SK-N-SH treated with all-trans-retinoic acid at 6 μM for 48 hours (cell line): ENCODE measurements around the gene KIRREL3.

Experiments used
- ATAC-seq: fragments of 200-7000 bp; cut with Tn5 transposase; 3 replicates; pipeline ENCODE4 v1.9.1; 2020; ENCODE audit warnings: mild to moderate bottlenecking, moderate library complexity
- ARNTL ChIP-seq: fragments of 450-650 bp; formaldehyde crosslinking; IDR thresholded peaks from 2 replicates; pipeline ENCODE4 v1.5.0; 2020; ENCODE audit warnings: low read depth, mild to moderate bottlenecking, moderate library complexity, borderline replicate concordance
- BACH2 ChIP-seq: fragments of 250-450 bp; sonication (Bioruptor Pico); IDR thresholded peaks from 2 replicates; pipeline ENCODE4 v1.9.0; 2021; ENCODE audit warnings: mild to moderate bottlenecking, borderline replicate concordance
- CSDC2 ChIP-seq: fragments of 250-450 bp; sonication (Bioruptor Pico); IDR thresholded peaks from 2 replicates; pipeline ENCODE4 v1.5.0; 2020; ENCODE audit warnings: mild to moderate bottlenecking, moderate library complexity
- ESRRG ChIP-seq: fragments of 250-450 bp; sonication (Bioruptor Pico); IDR thresholded peaks from 2 replicates; pipeline ENCODE4 v1.6.1; 2021; ENCODE audit warnings: mild to moderate bottlenecking
- GLIS3 ChIP-seq: fragments of 250-450 bp; sonication (Bioruptor Pico); IDR thresholded peaks from 2 replicates; pipeline ENCODE4 v1.5.0; 2020; ENCODE audit warnings: mild to moderate bottlenecking, moderate library complexity
- RARB ChIP-seq: fragments of 250-450 bp; sonication (Bioruptor Pico); IDR thresholded peaks from 2 replicates; pipeline ENCODE4 v1.8.0; 2021; ENCODE audit warnings: mild to moderate bottlenecking, moderate library complexity
- ZC3H10 ChIP-seq: fragments of 250-450 bp; sonication (Bioruptor Pico); IDR thresholded peaks from 2 replicates; pipeline ENCODE4 v1.5.1; 2021; ENCODE audit warnings: mild to moderate bottlenecking, moderate library complexity
- ZNF565 ChIP-seq: fragments of 450-650 bp; formaldehyde crosslinking; conservative IDR thresholded peaks from 2 replicates; pipeline ENCODE4 v1.5.0; 2020; ENCODE audit warnings: low read depth, mild to moderate bottlenecking, moderate library complexity
- ZNF70 ChIP-seq: fragments of 450-650 bp; formaldehyde crosslinking; IDR thresholded peaks from 2 replicates; pipeline ENCODE4 v1.5.0; 2020; ENCODE audit warnings: mild to moderate bottlenecking, moderate library complexity
- ZNF8 ChIP-seq: fragments of 450-650 bp; formaldehyde crosslinking; IDR thresholded peaks from 2 replicates; pipeline ENCODE4 v1.5.0; 2020; ENCODE audit warnings: mild to moderate bottlenecking, moderate library complexity
- TF ChIP-seq, protein P1 (sequence below): fragments of 250-450 bp; sonication (Bioruptor Pico); IDR thresholded peaks from 2 replicates; pipeline ENCODE4 v1.8.0; 2020; ENCODE audit warnings: mild to moderate bottlenecking, moderate library complexity, borderline replicate concordance
- TF ChIP-seq, protein P2 (sequence below): fragments of 250-450 bp; sonication (Bioruptor Pico); IDR thresholded peaks from 2 replicates; pipeline ENCODE4 v1.5.0; 2020; ENCODE audit warnings: mild to moderate bottlenecking, moderate library complexity
- TF ChIP-seq, protein P3 (sequence below): fragments of 250-450 bp; sonication (Bioruptor Pico); IDR thresholded peaks from 2 replicates; pipeline ENCODE4 v1.8.0; 2021; ENCODE audit warnings: low read depth, mild to moderate bottlenecking, moderate library complexity, borderline replicate concordance
- TF ChIP-seq, protein P4 (sequence below): fragments of 250-450 bp; sonication (Bioruptor Pico); IDR thresholded peaks from 2 replicates; pipeline ENCODE4 v1.5.1; 2021; ENCODE audit warnings: mild to moderate bottlenecking, moderate library complexity
- TF ChIP-seq, protein P5 (sequence below): fragments of 250-450 bp; sonication (Bioruptor Pico); IDR thresholded peaks from 2 replicates; pipeline ENCODE4 v1.5.1; 2020; ENCODE audit warnings: low read depth, mild to moderate bottlenecking, moderate library complexity

The KIRREL3 gene

DNA sequence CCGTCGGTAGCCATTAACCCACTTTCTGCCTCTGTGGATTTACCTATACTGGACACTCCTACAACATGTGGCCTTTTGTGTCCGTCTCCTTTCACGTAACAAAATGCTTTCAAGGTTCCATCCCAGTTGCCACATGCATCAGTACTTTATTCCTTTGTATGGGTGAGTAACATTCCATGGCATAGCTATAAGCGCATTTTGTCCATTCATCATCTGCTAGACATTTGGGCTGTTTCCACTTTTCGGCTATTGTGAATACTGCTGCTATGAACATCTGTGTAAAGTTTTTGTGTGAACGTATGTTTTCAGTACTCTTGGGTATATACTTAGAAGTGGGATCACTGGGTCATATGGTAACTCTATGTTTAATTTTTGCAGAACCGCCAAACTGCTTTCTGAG is 387.9 kb downstream of the KIRREL3 start:
- no peak for TF ChIP-seq ZC3H10 (CRISPR knock-in tag)
- TF ChIP-seq, protein P1, sequence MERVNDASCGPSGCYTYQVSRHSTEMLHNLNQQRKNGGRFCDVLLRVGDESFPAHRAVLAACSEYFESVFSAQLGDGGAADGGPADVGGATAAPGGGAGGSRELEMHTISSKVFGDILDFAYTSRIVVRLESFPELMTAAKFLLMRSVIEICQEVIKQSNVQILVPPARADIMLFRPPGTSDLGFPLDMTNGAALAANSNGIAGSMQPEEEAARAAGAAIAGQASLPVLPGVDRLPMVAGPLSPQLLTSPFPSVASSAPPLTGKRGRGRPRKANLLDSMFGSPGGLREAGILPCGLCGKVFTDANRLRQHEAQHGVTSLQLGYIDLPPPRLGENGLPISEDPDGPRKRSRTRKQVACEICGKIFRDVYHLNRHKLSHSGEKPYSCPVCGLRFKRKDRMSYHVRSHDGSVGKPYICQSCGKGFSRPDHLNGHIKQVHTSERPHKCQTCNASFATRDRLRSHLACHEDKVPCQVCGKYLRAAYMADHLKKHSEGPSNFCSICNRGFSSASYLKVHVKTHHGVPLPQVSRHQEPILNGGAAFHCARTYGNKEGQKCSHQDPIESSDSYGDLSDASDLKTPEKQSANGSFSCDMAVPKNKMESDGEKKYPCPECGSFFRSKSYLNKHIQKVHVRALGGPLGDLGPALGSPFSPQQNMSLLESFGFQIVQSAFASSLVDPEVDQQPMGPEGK (CRISPR knock-in tag) = no peak
- no peak for TF ChIP-seq ESRRG (CRISPR knock-in tag)
- no peak for TF ChIP-seq CSDC2 (CRISPR knock-in tag)
- no peak for TF ChIP-seq ZNF565 (CRISPR knock-in tag)
- TF ChIP-seq, protein P2, sequence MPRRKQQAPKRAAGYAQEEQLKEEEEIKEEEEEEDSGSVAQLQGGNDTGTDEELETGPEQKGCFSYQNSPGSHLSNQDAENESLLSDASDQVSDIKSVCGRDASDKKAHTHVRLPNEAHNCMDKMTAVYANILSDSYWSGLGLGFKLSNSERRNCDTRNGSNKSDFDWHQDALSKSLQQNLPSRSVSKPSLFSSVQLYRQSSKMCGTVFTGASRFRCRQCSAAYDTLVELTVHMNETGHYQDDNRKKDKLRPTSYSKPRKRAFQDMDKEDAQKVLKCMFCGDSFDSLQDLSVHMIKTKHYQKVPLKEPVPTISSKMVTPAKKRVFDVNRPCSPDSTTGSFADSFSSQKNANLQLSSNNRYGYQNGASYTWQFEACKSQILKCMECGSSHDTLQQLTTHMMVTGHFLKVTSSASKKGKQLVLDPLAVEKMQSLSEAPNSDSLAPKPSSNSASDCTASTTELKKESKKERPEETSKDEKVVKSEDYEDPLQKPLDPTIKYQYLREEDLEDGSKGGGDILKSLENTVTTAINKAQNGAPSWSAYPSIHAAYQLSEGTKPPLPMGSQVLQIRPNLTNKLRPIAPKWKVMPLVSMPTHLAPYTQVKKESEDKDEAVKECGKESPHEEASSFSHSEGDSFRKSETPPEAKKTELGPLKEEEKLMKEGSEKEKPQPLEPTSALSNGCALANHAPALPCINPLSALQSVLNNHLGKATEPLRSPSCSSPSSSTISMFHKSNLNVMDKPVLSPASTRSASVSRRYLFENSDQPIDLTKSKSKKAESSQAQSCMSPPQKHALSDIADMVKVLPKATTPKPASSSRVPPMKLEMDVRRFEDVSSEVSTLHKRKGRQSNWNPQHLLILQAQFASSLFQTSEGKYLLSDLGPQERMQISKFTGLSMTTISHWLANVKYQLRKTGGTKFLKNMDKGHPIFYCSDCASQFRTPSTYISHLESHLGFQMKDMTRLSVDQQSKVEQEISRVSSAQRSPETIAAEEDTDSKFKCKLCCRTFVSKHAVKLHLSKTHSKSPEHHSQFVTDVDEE = no peak
- no peak for TF ChIP-seq ZNF70 (CRISPR knock-in tag)
- TF ChIP-seq ZNF8 (CRISPR knock-in tag) = no peak
- no peak for TF ChIP-seq RARB (CRISPR knock-in tag)
- TF ChIP-seq, protein P3, sequence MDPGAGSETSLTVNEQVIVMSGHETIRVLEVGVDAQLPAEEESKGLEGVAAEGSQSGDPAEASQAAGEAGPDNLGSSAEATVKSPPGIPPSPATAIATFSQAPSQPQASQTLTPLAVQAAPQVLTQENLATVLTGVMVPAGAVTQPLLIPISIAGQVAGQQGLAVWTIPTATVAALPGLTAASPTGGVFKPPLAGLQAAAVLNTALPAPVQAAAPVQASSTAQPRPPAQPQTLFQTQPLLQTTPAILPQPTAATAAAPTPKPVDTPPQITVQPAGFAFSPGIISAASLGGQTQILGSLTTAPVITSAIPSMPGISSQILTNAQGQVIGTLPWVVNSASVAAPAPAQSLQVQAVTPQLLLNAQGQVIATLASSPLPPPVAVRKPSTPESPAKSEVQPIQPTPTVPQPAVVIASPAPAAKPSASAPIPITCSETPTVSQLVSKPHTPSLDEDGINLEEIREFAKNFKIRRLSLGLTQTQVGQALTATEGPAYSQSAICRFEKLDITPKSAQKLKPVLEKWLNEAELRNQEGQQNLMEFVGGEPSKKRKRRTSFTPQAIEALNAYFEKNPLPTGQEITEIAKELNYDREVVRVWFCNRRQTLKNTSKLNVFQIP = no peak
- TF ChIP-seq, protein P4, sequence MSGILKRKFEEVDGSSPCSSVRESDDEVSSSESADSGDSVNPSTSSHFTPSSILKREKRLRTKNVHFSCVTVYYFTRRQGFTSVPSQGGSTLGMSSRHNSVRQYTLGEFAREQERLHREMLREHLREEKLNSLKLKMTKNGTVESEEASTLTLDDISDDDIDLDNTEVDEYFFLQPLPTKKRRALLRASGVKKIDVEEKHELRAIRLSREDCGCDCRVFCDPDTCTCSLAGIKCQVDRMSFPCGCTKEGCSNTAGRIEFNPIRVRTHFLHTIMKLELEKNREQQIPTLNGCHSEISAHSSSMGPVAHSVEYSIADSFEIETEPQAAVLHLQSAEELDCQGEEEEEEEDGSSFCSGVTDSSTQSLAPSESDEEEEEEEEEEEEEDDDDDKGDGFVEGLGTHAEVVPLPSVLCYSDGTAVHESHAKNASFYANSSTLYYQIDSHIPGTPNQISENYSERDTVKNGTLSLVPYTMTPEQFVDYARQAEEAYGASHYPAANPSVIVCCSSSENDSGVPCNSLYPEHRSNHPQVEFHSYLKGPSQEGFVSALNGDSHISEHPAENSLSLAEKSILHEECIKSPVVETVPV (CRISPR knock-in tag) = no peak
- ATAC-seq = no peak

DNA sequence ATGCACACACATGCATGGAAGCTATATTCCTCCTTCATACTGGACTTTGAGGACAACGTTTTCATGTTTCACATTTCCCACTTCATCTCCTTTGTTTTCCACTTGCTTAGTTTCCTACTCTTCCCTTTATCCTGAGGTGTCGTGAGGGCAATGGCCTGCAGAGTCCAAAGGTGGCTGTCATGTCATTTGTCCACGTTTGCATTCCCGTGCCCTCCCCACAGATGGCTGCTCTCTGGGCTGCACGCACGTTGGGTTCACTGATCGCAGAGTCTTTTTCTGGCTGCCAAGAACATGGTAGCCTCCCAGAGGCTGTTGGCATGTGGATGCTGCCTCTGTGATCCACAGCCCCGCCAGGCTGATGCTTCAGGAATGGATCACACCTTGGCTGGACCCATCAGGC is 389.1 kb downstream of the KIRREL3 start:
- no peak for ATAC-seq

DNA sequence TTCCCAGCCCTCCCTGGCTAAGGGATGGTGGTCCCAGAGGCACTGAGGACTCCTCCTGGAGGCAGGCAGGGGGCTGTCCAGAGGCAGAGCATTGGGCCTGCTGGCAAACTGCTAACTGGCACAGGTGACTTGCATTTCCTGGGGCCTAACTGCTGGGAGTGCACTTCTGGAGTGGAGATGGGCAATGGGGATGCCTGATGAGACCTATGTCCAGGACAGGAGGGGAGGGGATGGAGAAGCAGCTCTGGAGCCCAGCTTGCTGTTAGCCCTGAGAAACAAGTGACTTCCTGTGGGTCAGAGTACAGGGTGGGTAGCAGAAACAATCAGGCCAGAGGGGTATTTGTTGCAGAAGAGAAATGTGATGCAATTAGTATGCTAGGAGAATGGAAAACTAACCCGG is 391.9 kb downstream of the KIRREL3 start:
- TF ChIP-seq ZNF565 (CRISPR knock-in tag) (no peak), BACH2 (CRISPR knock-in tag) (no peak), GLIS3 (CRISPR knock-in tag) (no peak)
- TF ChIP-seq, protein P2 = no peak

More for the DNA sequence above, 389.1 kb downstream of the KIRREL3 start:
- TF ChIP-seq, protein P5, sequence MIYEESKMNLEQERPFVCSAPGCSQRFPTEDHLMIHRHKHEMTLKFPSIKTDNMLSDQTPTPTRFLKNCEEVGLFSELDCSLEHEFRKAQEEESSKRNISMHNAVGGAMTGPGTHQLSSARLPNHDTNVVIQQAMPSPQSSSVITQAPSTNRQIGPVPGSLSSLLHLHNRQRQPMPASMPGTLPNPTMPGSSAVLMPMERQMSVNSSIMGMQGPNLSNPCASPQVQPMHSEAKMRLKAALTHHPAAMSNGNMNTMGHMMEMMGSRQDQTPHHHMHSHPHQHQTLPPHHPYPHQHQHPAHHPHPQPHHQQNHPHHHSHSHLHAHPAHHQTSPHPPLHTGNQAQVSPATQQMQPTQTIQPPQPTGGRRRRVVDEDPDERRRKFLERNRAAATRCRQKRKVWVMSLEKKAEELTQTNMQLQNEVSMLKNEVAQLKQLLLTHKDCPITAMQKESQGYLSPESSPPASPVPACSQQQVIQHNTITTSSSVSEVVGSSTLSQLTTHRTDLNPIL (CRISPR knock-in tag) = no peak
- TF ChIP-seq ZNF565 (CRISPR knock-in tag) (no peak), CSDC2 (CRISPR knock-in tag) (no peak), ARNTL (CRISPR knock-in tag) (no peak)
- TF ChIP-seq, protein P3 = no peak

More for the DNA sequence above, 391.9 kb downstream of the KIRREL3 start:
- ATAC-seq = no peak
